ENCODE measurements around the gene CPED1. TPM values are rescaled to one million over a fixed set of nuclear protein-coding genes. Genes with fewer than 3 reads are reported as not detected.
A peak's percentile ranks its signal among the peaks of the same experiment; 100 is the strongest.
"Not testable (repeated sequence)": the region's sequence is repeated elsewhere in the genome, so short reads cannot be mapped to it uniquely, and the experiment has no call there.

The CPED1 gene
- total RNA-seq, 1 donor from 2014 or later, result 34.6 TPM

DNA sequence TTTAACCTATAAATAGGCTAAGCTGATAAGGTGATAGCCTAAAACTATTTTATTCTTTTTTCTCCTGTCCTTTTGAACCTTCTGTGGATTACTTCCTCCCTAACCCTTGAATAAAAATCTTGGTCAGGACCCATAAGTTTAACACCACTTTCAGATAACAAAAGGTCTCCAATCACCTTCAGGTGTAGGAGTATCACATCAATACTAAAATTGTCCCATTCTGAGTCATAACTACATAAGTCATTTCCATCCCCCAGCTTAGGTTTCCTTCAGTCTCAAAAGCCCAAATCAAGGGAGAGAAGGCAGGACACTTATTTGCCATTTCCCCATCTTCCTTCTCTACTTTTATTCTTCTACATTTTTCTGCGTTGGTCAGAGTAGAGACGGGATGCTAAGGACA is 283.4 kb downstream of the CPED1 start:
- no peak for ATAC-seq
- no peak for DNase-seq (ENCODE audit: low spot score)

DNA sequence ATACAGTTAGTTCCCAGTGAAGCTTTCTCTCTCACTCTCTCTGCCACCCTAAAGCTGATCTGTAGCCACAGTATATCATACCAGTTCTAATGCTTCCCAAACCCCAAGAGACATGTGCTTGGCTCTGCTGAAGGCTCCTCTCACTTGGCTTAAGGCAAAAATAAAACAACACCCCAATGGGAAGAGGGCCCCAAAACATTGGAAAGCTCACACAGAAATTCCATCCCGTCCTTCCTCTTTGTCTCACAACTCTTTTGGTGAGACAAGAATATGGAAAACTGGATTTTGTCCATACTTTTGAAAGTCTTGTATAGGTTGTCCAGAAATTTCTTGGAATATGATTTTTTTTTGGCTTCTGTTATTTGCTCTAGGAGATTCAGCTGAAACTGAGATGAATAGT is 284.2 kb downstream of the CPED1 start:
- no peak for DNase-seq (ENCODE audit: low spot score)
- no peak for ATAC-seq

DNA sequence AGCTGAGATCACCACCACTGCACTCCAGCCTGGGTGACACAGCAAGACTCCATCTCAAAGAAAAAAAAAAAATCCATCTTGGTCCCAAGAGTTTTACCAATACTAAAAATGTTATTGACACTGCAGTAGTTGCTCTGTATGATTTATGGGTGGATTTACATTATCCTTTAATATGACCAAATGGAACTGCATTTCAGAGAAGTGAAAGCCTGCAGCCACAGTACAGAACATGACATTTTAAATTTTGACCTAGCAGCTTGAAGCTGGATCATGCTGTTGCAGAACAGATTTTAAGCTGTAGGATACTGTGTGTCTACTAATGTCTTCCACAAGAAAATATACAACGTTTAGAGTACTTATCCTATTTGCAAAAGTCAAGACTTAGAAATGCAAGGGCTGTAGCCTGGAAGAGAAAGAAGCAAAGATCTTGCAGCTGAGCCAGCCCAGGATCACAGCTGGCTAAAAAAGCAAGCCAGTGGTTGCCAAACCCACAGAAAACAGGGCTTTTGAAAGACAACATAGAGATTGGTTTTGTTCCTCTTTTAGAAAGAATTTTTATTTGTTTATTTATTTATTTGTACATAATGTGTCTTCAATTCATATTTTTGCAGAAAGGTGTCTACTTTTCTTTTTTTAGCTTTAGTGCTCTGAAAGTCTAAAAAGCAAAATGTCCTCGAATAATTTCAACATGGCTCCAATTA is 285.1 kb downstream of the CPED1 start:
- ATAC-seq (peak; percentile 36), DNase-seq (ENCODE audit: low spot score) (no peak)

DNA sequence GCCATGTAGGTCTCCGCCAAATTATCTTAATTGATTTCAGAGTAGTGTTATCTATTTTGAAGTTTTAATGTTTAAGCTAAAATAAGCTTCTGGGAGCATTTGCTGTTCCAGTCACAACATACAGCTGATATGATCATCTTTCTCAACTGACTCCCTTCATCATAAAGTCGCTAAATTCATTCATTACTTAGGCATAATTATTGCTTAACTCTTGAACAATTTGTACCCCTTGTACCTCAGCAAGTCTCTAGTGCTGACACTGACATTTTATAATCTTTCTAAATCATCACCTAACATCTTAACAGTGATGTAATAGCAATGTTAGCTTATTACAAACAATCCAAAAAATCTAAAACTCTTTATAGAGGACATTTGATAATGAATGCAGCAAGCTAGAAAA is 286.0 kb downstream of the CPED1 start:
- DNase-seq (ENCODE audit: low spot score) (no peak), ATAC-seq (peak; percentile 9)

DNA sequence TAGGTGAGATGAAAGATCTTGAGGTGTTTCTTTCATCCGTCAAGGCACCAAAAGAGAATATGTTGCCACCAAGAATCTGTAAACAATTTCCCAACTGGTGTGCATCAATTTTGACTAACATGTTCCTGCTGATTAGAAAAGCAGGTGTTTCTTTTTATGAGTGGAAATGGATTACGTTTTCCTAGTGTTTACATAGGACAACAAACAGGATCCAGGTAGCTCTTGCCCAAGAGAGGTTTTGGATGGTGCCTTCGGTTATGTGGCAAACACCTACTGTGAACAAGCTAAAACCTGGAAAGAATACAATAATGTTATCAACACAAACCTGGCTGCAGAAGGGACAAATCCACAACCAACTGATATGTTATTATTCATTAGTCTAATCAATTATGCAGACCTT is 286.7 kb downstream of the CPED1 start:
- ATAC-seq, result peak; percentile 94
- peak; percentile 69 for DNase-seq (ENCODE audit: low spot score)

DNA sequence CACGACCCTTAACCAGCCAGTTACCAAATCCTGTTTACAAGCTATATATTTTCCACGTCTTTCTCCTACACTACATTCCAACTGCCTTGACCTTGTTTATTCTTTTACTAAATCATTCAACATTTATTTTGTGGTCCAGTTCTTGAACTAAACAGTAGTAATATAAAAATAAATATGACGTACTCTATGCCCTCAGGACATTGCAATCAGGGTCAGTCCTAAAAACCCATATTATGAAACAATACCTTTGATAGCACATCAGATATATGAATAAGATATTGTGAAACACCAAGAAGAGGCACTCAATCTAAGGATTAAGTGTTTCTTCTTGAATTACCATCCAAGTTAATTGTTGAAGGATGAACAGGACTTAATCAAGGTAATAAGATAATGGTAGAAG is 287.8 kb downstream of the CPED1 start:
- ATAC-seq (no peak), DNase-seq (ENCODE audit: low spot score) (no peak)

DNA sequence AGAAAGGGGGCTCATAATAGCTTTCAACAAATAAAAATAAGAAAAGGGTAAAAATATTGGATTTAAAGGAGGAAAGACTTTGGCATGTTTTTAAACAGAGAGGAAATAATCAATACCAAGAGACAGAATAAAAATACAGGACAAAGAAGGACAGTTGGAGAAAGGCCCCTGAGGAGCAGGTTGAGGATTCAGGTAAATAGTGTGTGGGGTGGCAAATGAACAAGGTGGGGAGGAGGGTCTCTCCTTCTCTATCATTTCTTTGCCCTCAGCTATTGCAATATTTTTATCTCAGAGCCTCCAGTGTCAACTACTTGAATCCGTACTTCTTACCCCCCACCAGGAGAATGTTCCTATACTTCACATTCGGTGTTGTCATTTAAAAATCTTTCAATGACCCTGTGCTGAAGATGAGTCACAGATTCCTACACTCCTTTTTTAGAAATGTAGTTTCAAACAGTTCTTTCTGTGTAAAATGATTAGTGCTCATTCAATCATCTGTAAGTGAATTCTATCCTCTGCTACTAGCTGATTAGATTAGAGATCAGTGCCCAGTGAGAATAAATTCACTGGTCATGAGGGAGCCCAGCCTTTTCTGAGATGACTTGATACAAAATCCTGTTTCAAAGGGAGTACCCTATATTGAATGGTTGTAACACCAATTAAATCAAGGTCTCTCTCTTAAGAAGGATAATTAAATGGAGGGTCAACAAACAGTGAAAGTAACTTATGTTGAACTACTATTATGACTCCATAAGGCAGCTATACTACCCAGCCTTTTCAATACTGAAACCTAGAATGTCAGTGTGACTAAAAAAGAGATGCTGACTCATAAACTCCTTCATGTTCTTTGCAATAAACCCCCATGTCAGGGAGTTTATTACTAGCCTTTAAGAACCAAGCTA is 289.9 kb downstream of the CPED1 start:
- DNase-seq (ENCODE audit: low spot score) (no peak), ATAC-seq (no peak)

DNA sequence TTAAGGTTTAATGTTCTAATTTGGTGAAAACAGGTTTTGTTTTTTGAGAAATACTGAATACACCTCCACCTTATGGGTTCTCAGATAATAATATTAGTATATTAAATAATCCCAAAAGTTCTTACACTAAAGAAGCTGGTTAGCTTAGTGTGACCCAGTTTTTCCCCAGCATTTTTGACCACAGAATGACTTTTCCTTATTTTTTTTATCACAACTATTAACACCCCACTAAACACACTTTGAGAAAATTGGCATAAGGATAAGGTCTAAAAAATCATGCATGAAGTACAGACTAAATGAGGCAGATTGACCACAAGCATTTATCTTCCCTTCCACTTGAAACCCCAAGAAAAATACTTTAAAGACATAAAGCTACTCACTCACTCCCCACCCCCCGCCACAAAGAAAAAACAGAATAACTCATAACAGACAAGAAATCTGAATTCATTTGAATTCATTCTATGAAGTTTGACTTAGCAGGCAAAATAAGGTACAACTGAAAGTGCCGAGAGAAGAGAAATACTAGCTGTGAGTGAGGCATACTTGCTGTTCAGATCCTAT is 290.6 kb downstream of the CPED1 start:
- ATAC-seq (no peak), DNase-seq (ENCODE audit: low spot score) (no peak)

DNA sequence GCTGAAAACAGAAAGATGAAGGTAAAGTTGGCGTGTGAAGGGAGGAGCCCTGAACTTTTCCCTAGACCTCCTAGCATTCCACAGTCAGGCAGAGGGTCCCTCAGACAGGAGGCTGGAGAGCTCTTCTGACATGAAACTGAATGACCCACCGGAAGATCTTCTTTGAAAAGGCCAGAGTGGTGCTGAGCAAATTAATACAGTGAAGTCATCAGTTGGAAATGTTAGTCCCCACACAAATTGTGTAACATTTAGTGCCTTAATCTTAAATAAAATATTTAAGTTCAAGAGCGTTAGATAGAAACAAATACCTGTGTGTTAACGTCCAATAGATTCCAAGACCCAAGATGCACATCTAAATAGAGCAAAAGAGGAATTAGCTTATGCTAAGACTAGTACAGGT is 291.3 kb downstream of the CPED1 start:
- ATAC-seq (no peak), DNase-seq (ENCODE audit: low spot score) (no peak)

DNA sequence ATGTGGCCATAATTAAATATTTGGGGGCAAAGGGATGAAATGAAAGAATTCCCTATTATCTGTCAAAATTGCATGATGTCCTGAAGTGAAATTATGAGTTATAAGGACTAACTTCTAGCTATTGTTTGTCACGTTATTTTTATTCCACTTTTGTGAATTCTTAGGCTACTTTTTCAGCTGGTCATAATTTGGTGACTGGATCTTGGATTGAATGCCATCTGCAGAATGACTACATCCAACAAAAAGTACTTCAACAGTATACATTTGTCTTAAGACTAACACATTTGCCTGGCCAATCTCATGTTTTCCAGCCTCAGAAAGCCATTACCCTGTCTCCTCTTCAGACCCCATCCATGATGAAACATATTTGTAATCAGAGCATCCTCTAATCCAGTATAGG is 292.1 kb downstream of the CPED1 start:
- no peak for DNase-seq (ENCODE audit: low spot score)
- no peak for ATAC-seq

DNA sequence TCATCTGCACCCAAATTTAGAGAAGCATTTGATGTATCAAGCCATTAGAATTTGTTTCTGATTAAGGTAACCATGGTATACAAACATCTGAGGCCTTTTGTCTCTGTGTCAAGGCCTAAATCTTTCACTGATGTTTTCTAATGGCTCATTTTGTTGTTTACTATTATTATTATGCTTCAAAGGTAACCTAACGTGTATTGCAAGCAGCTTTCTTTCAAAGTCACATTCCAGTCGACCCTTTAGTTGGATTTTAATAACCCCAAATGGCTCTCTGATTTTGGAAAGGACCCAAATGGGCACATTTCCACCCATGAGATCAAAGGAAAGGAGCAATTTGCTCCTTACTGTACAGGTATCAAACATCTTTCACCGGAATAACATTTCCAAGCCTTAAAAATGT is 293.6 kb downstream of the CPED1 start:
- DNase-seq (ENCODE audit: low spot score) (no peak), ATAC-seq (no peak)

DNA sequence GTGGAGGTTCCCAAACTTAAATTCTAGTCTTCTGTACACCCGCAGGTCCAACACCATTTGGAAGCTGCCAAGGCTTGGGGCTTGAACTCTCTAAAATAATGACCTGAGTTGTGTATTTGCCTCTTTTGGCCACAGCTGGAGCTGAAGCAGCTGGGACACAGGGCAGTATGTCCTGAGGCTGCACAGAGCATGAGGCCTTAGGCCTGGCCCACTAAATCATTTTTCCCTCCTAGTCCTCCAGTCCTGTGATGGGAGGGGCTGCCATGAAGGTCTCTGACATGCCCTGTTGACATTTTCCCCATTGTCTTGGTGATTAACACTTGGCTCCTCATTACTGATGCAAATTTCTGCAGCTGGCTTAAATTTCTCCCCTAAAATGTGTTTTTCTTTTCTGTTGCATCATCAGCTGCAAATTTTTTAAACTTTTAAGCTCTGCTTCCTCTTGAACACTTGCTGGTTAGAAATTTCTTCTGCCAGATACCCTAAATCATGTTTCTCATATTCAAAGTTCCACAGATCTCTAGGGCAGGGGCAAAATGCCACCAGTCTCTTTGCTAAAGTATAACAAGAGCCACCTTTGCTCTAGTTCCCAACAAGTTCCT is 296.7 kb downstream of the CPED1 start:
- DNase-seq (ENCODE audit: low spot score), result no peak
- no peak for ATAC-seq

DNA sequence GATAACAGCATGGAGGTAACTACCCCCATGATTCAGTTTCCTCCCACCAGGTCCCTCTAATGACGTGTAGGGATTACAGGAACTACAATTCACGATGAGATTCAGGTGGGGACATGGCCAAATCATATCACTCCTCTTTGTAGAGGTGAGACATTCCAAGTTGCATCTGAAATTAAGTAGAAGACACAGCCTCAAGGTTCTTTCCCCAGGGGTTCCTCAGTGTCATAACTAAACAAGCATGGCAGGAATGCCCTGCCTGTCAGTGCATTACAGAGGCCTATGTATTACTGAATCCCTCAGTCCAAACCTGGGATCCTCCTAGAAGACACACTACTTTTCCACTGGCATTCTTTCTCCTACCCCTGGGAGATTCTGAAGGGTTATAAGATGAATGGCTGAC is 297.7 kb downstream of the CPED1 start:
- DNase-seq (ENCODE audit: low spot score) (no peak), ATAC-seq (no peak)

DNA sequence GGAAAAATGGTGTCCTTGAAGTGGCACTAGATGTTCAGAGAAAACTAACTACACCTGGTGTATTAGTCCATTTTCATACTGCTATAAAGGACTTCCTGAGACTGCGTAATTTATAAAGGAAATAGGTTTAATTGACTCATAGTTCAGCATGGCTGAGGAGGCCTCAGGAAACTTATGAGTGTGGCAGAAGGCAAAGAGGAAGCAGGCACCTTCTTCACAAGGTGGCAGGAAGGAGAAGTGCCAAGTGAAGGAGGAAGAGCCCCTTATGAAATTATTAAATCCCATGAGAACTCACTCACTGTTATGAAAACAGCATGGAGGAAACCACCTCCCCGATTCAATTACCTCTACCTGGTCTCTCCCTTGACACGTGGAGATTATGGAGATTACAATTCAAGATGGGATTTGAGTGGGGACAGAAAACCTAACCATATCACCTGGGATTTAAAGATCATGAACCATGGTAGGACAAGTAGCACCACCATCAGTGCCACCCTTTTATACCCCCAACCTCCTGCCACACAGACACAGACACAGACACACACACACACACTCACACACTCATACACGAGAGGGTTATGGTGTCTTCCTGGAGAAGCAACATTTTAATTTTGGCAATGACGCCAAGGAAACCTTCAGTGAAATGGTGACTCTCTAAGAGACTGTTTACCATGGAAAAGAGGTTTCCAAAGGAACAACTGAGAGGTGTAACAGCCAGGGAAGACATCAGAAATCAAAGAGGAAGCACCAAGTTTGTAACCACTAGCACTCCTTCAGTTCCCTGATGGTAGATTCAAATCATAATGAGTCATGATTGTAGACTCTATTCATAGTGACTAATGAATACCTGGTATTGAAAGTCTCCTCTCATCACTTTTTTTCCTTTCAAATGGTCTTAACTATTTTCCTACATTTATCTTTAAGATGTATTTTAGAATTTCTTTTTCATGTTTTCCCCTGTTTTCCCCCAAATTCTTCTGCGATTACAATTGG is 298.5 kb downstream of the CPED1 start:
- ATAC-seq, result no peak
- no peak for DNase-seq (ENCODE audit: low spot score)

DNA sequence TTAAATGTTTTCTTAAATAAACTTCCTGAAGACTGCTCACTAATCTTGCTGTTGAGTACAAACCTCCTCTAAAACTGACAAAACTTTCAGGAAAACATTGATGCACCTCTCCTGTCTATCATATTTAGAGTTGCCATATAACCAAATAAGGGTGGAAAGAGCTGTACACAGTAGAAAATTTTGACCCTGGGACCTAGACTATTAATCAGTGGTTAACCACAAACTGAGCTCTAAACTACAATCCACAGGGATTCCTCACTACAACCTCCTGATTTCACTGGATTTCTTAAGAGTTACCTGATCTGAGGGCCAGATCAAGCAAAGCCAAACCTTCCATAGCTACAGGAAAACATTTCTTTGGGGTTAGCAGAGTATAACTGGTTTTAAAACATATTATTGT is 300.4 kb downstream of the CPED1 start:
- DNase-seq (ENCODE audit: low spot score), result no peak
- no peak for ATAC-seq

DNA sequence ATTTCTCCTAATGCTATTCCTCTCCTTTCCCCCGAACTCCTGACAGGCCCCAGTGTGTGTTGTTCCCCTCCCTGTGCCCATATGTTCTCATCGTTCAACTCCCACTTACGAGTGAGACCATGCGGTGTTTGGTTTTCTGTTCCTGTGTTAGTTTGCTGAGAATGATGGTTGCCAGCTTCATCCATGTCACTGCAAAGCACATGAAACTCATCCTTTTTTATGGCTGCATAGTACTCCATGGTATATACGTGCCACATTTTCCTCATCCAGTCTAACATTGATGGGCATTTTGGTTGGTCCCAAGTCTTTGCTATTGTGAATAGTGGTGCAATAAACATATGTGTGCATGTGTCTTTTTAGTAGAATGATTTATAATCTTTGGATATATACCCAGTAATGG is 301.4 kb downstream of the CPED1 start:
- not testable (repeated sequence) for DNase-seq (ENCODE audit: low spot score); ATAC-seq

DNA sequence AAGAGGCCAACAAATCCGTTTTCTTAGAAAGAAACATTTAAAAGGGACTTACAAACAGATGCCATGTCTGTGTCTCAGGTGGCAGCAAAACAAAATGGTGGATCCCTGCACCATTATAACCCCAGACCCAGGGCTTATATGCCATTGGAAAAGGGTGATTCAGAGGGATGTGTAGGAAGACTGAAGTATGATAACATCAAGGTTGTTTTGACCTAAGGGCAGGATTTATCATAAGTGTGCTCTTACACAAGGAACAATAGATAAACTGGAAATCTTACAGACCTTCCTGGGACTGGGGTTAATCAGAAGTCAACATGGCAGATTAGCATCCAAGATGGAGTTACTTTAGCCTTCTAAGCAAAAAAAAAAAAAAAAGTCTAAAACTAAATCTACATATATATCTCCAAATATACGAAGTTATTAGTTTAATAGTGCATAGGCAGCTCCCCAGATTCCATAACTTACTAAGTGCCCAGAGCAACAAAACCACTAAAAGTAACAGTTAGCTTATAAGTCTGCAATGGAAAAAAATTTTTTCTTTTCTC is 306.0 kb downstream of the CPED1 start:
- DNase-seq (ENCODE audit: low spot score), result no peak
- ATAC-seq, result no peak

DNA sequence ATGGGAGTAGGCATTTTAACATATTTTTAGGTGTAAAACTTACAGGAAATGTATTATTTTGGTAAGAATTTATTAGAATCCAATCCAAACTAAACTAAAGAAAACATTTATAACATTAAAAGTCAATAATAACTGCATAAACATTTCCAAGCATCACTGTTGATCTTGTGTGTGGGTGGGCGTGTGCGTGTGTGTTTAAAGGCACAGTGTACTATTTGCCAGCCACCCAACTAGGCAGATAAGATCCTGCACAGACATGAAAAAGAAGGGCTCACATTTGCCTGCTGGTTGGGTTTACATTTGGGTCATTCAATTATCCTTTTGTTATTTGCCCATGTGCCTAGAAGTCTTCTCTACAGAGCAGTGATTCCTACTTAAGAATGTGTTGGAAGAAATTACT is 309.3 kb downstream of the CPED1 start:
- ATAC-seq, result no peak
- DNase-seq (ENCODE audit: low spot score), result no peak

DNA sequence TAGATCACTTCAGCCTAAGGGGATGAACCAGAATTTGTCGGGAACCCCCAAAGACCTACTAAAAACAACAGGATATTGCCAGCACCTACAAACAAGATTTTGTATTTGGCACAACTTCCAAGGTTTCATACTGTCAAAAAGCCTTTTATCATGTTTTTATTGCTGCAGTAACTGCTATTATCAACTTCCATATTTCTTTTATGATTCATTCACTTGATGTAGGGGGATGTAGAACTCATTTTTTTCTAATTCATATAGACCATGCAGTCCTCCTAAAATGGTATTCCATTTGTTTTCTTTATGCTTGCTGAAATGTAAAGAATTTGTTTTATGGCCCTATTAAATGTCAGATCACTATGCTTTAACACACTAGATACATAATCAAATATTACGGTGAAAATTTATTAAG is 310.3 kb downstream of the CPED1 start:
- DNase-seq (ENCODE audit: low spot score), result no peak
- ATAC-seq, result no peak

All from left lobe of liver (tissue), 2 donors.